Loucy (cell line): ENCODE results near the gene CRABP1.

ENCODE experiments used
- CTCF ChIP-seq: fragments of 200-600 bp; sonication (generic); conservative IDR thresholded peaks from 2 replicates; pipeline ENCODE4 v1.5.1; 2014; ENCODE audit warnings: mild to moderate bottlenecking, antibody characterized with exemption, low read length
- EZH2phosphoT487 ChIP-seq: fragments of 200-600 bp; IDR thresholded peaks from 2 replicates; pipeline ENCODE4 v1.6.1; 2018; ENCODE audit warnings: antibody characterized with exemption, mild to moderate bottlenecking, moderate library complexity, borderline replicate concordance

- no peak for TF ChIP-seq CTCF
- TF ChIP-seq EZH2phosphoT487 = no peak
Measured at GRCh38 chr15:78311292-78311691, 28.9 kb upstream of the CRABP1 start.
